Calu3 (cell line): ENCODE results near the gene AFF2. TPM values are rescaled to one million over a fixed set of nuclear protein-coding genes. Genes with fewer than 3 reads are reported as not detected.

Experiments
- BruUV-seq: library from RNA; stranded (reverse); fragments of 400-500 nt; replicated peaks from 2 replicates; lab custom pipeline; 2021; lab: Mats Ljungman, UMichigan
- CTCF ChIA-PET: fragments of 300-600 bp; sonication (Branson Sonifier 250); formaldehyde crosslinking; loops from one replicate; lab custom pipeline; 2022; ENCODE audit warnings: antibody characterized with exemption; lab: Charles Lee
- DNase-seq: peaks from one replicate; pipeline ENCODE4 v3.0.0; 2022
- H3K27ac Mint-ChIP-seq: one replicate; pipeline ENCODE4 v1.8.0; 2022; ENCODE audit warnings: mixed read lengths; ENCODE audit not compliant: unreplicated experiment
- H3K27me3 Mint-ChIP-seq: one replicate; pipeline ENCODE4 v1.8.0; 2022; ENCODE audit warnings: mixed read lengths; ENCODE audit not compliant: unreplicated experiment
- H3K36me3 Mint-ChIP-seq: one replicate; pipeline ENCODE4 v1.8.0; 2022; ENCODE audit warnings: mild to moderate bottlenecking, moderate library complexity, mixed read lengths; ENCODE audit not compliant: insufficient read depth, unreplicated experiment
- H3K4me1 Mint-ChIP-seq: one replicate; pipeline ENCODE4 v1.8.0; 2022; ENCODE audit warnings: mild to moderate bottlenecking, low read depth, mixed read lengths; ENCODE audit not compliant: unreplicated experiment
- H3K4me3 Mint-ChIP-seq: one replicate; pipeline ENCODE4 v1.8.0; 2022; ENCODE audit warnings: mild to moderate bottlenecking, low read depth, moderate library complexity, mixed read lengths; ENCODE audit not compliant: unreplicated experiment
- H3K9me3 Mint-ChIP-seq: one replicate; pipeline ENCODE4 v1.8.0; 2022; ENCODE audit warnings: low read depth, mixed read lengths; ENCODE audit not compliant: unreplicated experiment
- CTCF ChIP-seq: fragments of 200-600 bp; IDR thresholded peaks from one replicate; pipeline ENCODE4 v1.8.0; 2022; ENCODE audit warnings: antibody characterized with exemption; ENCODE audit not compliant: unreplicated experiment
- intact Hi-C: fragments of 100-400 bp; cut with micrococcal nuclease; formaldehyde crosslinking; loops from one replicate; pipeline ENCODE4 v1.10.0; 2022; ENCODE audit not compliant: unreplicated experiment
- total RNA-seq: library from RNA; stranded (reverse); gene quantifications from 2 replicates; pipeline ENCODE4 v1.2.3, GENCODE V29; 2022

AFF2 gene
- total RNA-seq, 1 experiment from 2014 or later = 0.17 TPM

GRCh38 chrX:149040873-149041535 lies 540.6 kb downstream of the AFF2 start:
- Mint-ChIP-seq H3K4me3 (no peak overlapping the region), H3K27me3 (no peaks in the 10 kb centered on the region), H3K4me1 (no peaks in the 10 kb centered on the region), H3K36me3 (no peaks in the 10 kb centered on the region), H3K9me3 (peaks cover 4% of the 10 kb centered on the region), H3K27ac (no peak overlapping the region)
- BruUV-seq = no TSS peak
- TF ChIP-seq CTCF = no peak
- intact Hi-C loops = no loop called here
- no peak for DNase-seq
- CTCF ChIA-PET = no interaction called here

- no peak for DNase-seq
- H3K4me3 Mint-ChIP-seq = no peak overlapping the region
- TF ChIP-seq CTCF = no peak
- no peaks in the 10 kb centered on the region for H3K27me3 Mint-ChIP-seq
- H3K9me3 Mint-ChIP-seq = peaks cover 6% of the 10 kb centered on the region
- no peaks in the 10 kb centered on the region for H3K4me1 Mint-ChIP-seq
- H3K36me3 Mint-ChIP-seq = no peaks in the 10 kb centered on the region
- no peak overlapping the region for H3K27ac Mint-ChIP-seq
- CTCF ChIA-PET = no interaction called here
- no TSS peak for BruUV-seq
- intact Hi-C loops = no loop called here
Measured at GRCh38 chrX:149043401-149043800, 543.0 kb downstream of the AFF2 start.

- no TSS peak for BruUV-seq
- peaks cover 6% of the 10 kb centered on the region for H3K9me3 Mint-ChIP-seq
- DNase-seq = no peak
- no peak for TF ChIP-seq CTCF
- no peaks in the 10 kb centered on the region for H3K4me1 Mint-ChIP-seq
- H3K27ac Mint-ChIP-seq = no peak overlapping the region
- intact Hi-C loops = no loop called here
- no peak overlapping the region for H3K4me3 Mint-ChIP-seq
- no peaks in the 10 kb centered on the region for H3K36me3 Mint-ChIP-seq
- CTCF ChIA-PET = interaction anchor here (0.6 kb wide), 1 partner anchor 514 kb away, joined by 3 read pairs; no protein-coding TSS in a partner anchor
- no peaks in the 10 kb centered on the region for H3K27me3 Mint-ChIP-seq
Measured at GRCh38 chrX:149044471-149044870, 544.1 kb downstream of the AFF2 start.

- Mint-ChIP-seq H3K27ac (no peak overlapping the region), H3K4me3 (no peak overlapping the region), H3K9me3 (peaks cover 6% of the 10 kb centered on the region), H3K27me3 (no peaks in the 10 kb centered on the region), H3K36me3 (no peaks in the 10 kb centered on the region), H3K4me1 (no peaks in the 10 kb centered on the region)
- no peak for DNase-seq
- no peak for TF ChIP-seq CTCF
- BruUV-seq = no TSS peak
- CTCF ChIA-PET = no interaction called here
- intact Hi-C loops = no loop called here
Measured at GRCh38 chrX:149045645-149046210, 545.3 kb downstream of the AFF2 start.
